Mammary epithelial cell (primary cell): ENCODE results near the gene HOOK1.

ENCODE experiments used
- EZH2 ChIP-seq: IDR thresholded peaks from 2 replicates; pipeline ENCODE4 v1.6.1; 2012; ENCODE audit warnings: low read length, inconsistent platforms, borderline replicate concordance
- TF ChIP-seq, protein P1 (sequence below), 2 donors: IDR thresholded peaks in 1 of 2; conservative IDR thresholded peaks in 1 of 2; 2 replicates each; pipeline ENCODE4 v1.5.1; 2011 to 2012; ENCODE audit warnings: inconsistent platforms in 2 of 2, low read length in 2 of 2, mild to moderate bottlenecking in 2 of 2, control low read depth in 1 of 2, low read depth in 1 of 2; ENCODE audit not compliant: insufficient read depth in 1 of 2; ENCODE audit errors: extremely low read depth in 1 of 2

DNA sequence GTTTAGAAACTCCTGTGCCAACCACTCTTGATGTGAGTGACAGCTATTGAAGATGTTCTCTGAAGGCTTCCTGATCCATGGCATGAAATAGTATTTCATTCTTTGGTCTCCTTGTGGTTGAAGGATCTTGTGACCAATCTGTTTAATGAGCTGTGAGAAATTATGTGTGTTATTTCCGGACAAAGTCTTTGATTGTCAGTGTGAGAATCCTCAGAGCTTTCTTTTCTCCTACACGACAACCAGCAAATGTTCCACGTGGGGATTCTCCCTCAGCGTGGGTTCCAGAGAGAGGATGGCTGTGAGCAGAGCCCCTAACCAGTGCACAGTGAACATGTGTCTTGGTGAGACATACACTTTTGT is 45.0 kb upstream of the HOOK1 start:
- TF ChIP-seq, protein P1, sequence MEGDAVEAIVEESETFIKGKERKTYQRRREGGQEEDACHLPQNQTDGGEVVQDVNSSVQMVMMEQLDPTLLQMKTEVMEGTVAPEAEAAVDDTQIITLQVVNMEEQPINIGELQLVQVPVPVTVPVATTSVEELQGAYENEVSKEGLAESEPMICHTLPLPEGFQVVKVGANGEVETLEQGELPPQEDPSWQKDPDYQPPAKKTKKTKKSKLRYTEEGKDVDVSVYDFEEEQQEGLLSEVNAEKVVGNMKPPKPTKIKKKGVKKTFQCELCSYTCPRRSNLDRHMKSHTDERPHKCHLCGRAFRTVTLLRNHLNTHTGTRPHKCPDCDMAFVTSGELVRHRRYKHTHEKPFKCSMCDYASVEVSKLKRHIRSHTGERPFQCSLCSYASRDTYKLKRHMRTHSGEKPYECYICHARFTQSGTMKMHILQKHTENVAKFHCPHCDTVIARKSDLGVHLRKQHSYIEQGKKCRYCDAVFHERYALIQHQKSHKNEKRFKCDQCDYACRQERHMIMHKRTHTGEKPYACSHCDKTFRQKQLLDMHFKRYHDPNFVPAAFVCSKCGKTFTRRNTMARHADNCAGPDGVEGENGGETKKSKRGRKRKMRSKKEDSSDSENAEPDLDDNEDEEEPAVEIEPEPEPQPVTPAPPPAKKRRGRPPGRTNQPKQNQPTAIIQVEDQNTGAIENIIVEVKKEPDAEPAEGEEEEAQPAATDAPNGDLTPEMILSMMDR (conservative IDR thresholded peaks at IDR 0.05 in 1 of 2, IDR thresholded peaks at IDR 0.05 in 1 of 2; ENCODE audit: extremely low read depth in 1 of 2, insufficient read depth in 1 of 2, low read depth in 1 of 2, low read length in 2 of 2), result no peak
- no peak for TF ChIP-seq EZH2
